Thymus (tissue), 11 donors: ENCODE measurements around the gene BMI1. TPM values are rescaled to one million over a fixed set of nuclear protein-coding genes. Genes with fewer than 3 reads are reported as not detected.
A peak's percentile ranks its signal among the peaks of the same experiment; 100 is the strongest.

ENCODE experiments used
- DNase-seq, 9 donors: peaks; one replicate each; pipeline ENCODE4 v3.0.0-alpha.2; 2013; ENCODE audit warnings: low spot score in 9 of 9, low read depth in 6 of 9, missing footprints in 1 of 9
- H3K27ac ChIP-seq, 2 donors: one replicate each; pipeline ENCODE4 v1.5.1; 2013; ENCODE audit warnings: control low read depth in 1 of 2, low read depth in 1 of 2, low read length in 1 of 2, mild to moderate bottlenecking in 1 of 2, moderate library complexity in 1 of 2
- H3K27me3 ChIP-seq, 2 donors: one replicate each; pipeline ENCODE4 v1.5.1; 2013; ENCODE audit warnings: low read length in 1 of 2; ENCODE audit not compliant: control insufficient read depth in 2 of 2, insufficient read depth in 1 of 2
- H3K36me3 ChIP-seq, 2 donors: one replicate each; pipeline ENCODE4 v1.5.1; 2013; ENCODE audit warnings: low read length in 1 of 2, mild to moderate bottlenecking in 1 of 2, moderate library complexity in 1 of 2; ENCODE audit not compliant: control insufficient read depth in 2 of 2, insufficient read depth in 2 of 2
- H3K4me1 ChIP-seq, 2 donors: one replicate each; pipeline ENCODE4 v1.5.1; 2013; ENCODE audit warnings: low read length in 2 of 2; ENCODE audit not compliant: control insufficient read depth in 2 of 2, insufficient read depth in 2 of 2
- H3K4me3 ChIP-seq, 2 donors: one replicate each; pipeline ENCODE4 v1.5.1; 2013; ENCODE audit warnings: low read length in 2 of 2, control low read depth in 1 of 2, mild to moderate bottlenecking in 1 of 2
- H3K9me3 ChIP-seq, 2 donors: one replicate each; pipeline ENCODE4 v1.5.1; 2013; ENCODE audit warnings: low read length in 1 of 2, mild to moderate bottlenecking in 1 of 2; ENCODE audit not compliant: control insufficient read depth in 2 of 2, insufficient read depth in 1 of 2
- WGBS: extraction: QIAGEN DNeasy Blood & Tissue Kit; methylation state at CpG from one replicate; pipeline ENCODE4 v1.1.7; 2013; 5-methylcytosine and 5-hydroxymethylcytosine counted together
- polyA plus RNA-seq: library from polyadenylated mRNA; stranded (reverse); fragments of 200-250 nt; gene quantifications from one replicate; pipeline ENCODE4 v1.2.3, GENCODE V29; 2013
- total RNA-seq: library from RNA; stranded (reverse); fragments of 120-200 nt; gene quantifications from one replicate; pipeline ENCODE4 v1.2.4, GENCODE V29; 2013
- donor health status: healthy.

The BMI1 gene
- total and polyA plus RNA-seq, 2 donors: 26.2 to 39.8 TPM

DNA sequence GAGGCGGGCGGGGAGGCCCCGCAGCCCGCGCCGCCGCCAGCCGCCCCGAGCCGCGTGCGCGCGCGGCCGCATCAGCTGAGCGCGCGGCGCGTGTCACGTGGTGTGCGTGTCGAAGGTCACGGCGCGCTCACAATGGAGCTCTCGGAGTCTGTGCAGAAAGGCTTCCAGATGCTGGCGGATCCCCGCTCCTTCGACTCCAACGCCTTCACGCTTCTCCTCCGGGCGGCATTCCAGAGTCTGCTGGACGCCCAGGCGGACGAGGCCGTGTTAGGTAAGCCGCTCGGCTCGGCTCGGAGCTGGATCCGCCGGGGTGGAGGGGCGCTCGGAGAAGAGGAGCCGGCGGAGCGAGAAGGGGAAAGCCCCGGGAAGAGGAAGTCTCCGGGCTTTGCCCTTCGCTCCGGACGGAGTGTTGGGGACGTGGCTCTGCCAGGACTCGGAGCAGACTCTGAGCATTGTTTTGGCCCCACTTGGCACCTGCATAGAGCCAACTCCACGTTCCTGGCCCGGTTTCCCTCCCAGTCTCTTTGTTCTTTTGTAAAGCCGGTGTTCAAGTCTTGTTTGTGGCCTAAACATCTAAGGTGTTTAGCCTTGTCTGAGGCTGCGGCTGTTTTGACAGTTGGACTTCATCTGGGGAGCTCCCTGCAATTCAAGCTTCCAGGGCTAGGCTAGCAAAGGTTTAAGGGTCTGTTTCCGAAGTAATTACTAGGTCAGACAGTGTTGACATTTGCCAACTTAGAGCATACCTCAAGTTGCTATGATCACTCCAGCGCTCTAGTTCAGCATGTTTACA, 4.4 kb upstream of the BMI1 start, which contains the start of gene COMMD3:
Gene COMMD3 (plus strand): TSS at position 103 of the 790 bp plus-strand sequence. CDS start 30 bp downstream, at position 133.
- Histone ChIP-seq H3K4me3 (peak within 1 kb of the TSS; percentile 94 to 97), H3K27ac (peak within 1 kb of the TSS; percentile 94 to 95), H3K9me3 (no peaks in the 10 kb centered on the region), H3K36me3 (no peaks in the 10 kb centered on the region), H3K4me1 (peaks cover 0 to 8% of the 10 kb centered on the region in 2 donors), H3K27me3 (peaks cover 21 to 34% of the 10 kb centered on the region in 2 donors)
- peak in 5 of 9 donors; percentile 86 to 95 (median 90) for DNase-seq
- under 1% methylated on average over 63 of the region's 63 CpGs for WGBS

DNA sequence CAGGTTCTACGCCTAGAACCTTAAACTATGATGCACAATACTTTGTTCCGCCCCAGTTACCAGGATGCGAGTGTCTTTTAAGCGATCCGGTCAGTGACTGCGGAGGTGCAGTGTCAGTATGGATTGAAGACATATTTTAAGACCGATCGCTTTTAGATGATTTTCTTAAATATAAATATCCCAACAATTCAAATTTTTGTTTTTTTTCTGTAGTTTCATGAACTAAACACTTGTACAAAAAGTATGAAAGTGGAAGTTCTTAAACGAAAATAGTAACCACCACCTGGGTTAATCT, 3.9 kb upstream of the BMI1 start:
- 7% methylated on average over 9 of the region's 9 CpGs for WGBS
- H3K9me3 ChIP-seq: peaks cover 0 to 2% of the 10 kb centered on the region in 2 donors
- DNase-seq: no peak
- H3K27ac ChIP-seq: peak overlapping the region; percentile 94 to 95
- peak overlapping the region; percentile 94 to 97 for H3K4me3 ChIP-seq
- peaks cover 23 to 37% of the 10 kb centered on the region in 2 donors for H3K27me3 ChIP-seq
- H3K36me3 ChIP-seq: no peaks in the 10 kb centered on the region
- H3K4me1 ChIP-seq: peaks cover under 1 to 10% of the 10 kb centered on the region in 2 donors

DNA sequence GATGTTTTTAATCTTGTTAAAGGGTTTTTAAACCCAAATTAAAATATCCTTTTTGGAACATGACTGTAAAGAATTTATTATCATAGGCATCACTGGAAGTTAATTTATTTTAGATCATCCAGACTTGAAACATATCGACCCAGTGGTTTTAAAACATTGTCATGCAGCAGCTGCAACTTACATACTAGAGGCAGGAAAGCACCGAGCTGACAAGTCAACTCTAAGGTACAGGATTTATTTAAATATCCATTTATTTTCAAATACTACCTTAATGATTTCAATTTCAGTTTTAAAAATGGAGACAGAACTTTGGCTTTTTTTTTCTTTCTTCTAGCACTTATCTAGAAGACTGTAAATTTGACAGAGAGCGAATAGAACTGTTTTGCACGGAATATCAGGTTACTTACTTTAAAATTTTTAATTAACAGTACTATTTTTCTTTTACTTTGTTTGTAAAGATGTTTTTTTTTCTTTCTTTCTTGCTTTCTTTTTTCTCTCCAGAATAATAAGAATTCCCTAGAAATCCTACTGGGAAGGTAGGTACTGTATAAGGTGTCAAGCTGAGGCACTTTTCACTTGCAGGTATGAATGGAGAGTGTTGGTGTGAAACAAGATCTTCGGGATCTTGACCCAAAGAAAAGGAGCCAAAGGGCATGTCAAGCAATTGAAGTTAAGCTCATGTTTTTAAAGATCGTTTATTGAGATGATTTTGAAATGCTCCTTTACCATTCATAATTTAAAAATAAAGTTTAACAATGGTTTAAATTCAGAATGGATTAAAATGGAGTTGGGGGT, 2.9 kb upstream of the BMI1 start:
- 94% methylated on average over 6 of the region's 6 CpGs for WGBS

DNA sequence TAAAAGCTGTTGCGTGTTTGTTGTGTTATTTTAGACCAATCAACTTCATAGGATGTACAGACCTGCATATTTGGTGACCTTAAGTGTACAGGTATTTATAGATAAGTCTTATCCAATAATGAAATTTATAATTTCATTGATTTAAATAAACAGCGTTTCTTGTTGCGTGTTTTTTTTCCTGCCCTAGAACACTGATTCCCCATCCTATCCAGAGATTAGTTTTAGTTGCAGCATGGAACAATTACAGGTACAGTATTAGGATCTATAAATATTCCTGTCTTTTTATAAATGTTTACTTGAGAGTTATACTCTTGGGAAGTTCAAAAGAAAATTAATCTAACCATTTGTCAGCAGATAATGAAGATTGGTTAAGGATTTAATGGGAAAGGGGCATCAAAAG, 2.1 kb upstream of the BMI1 start:
- no peaks in the 10 kb centered on the region for H3K36me3 ChIP-seq
- no peak overlapping the region for H3K27ac ChIP-seq
- peaks cover 6 to 13% of the 10 kb centered on the region in 2 donors for H3K4me1 ChIP-seq
- H3K27me3 ChIP-seq: peaks cover 41 to 54% of the 10 kb centered on the region in 2 donors
- no peak overlapping the region for H3K4me3 ChIP-seq
- no peak for DNase-seq
- H3K9me3 ChIP-seq: peaks cover 0 to 3% of the 10 kb centered on the region in 2 donors
- over 99% methylated on average over 3 of the region's 3 CpGs for WGBS

More for the DNA sequence above, 2.9 kb upstream of the BMI1 start:
- DNase-seq: peak in 1 of 9 donors; percentile 25
- peaks cover 0 to 3% of the 10 kb centered on the region in 2 donors for H3K9me3 ChIP-seq
- H3K27me3 ChIP-seq: peaks cover 33 to 46% of the 10 kb centered on the region in 2 donors
- no peak overlapping the region for H3K4me3 ChIP-seq
- no peaks in the 10 kb centered on the region for H3K36me3 ChIP-seq
- no peak overlapping the region for H3K27ac ChIP-seq
- H3K4me1 ChIP-seq: peaks cover 6 to 13% of the 10 kb centered on the region in 2 donors

DNA sequence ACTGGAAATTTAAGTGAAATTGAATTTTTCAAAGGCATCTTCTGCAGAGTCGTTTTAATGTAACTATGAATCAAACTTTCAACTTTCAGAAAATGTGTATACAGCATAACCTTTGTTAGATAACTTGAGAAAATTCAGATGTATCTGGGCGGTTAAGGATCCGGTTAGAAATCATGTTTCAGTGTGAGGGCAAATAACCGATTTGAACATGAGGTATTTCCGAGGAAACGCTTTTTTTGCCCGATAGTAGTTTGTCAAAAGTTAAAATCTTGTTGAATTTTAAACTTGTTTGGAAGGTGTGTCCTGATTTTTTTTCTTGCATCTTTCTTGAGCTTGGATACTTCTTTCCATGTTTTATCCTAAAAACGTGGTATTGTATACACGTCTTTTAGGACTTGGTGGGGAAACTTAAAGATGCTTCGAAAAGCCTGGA, 1.3 kb upstream of the BMI1 start:
- no peaks in the 10 kb centered on the region for H3K36me3 ChIP-seq
- 74% methylated on average over 10 of the region's 10 CpGs for WGBS
- peak in 2 of 9 donors; percentile 25 to 50 for DNase-seq
- H3K4me1 ChIP-seq: peaks cover 10 to 17% of the 10 kb centered on the region in 2 donors
- no peak overlapping the region for H3K27ac ChIP-seq
- H3K27me3 ChIP-seq: peaks cover 49 to 62% of the 10 kb centered on the region in 2 donors
- peaks cover 0 to 3% of the 10 kb centered on the region in 2 donors for H3K9me3 ChIP-seq
- peak overlapping the region in 1 of 2 donors; percentile 97 for H3K4me3 ChIP-seq

DNA sequence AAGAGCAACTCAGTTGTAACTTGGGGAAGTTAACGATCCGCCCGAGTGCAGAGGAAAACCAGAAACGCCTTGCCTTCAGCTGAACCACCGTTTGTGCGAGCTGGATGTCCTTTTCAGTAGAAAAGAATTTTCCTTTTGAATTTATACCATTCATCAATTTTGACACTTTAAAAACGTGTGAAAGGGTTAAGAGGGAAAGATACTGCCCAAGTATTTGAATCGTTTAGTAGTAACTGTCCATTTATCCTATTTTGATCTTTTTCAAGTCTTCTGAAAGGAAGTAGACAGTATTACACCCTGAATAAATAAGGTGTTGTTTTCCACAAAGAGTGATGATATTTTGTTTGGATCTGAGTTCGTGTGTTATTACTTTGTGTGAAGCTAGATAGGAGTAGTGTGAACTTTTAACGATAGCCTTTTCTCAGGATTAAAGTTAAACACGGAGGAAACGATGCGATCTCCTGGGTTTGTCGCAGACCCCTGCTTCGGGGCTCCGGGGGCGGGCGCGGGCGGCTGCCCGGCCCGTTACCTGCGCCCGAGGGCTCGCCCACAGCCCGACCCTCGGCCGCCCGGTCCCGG, 830 bp upstream of the BMI1 start:
- Histone ChIP-seq H3K27me3 (peaks cover 53 to 67% of the 10 kb centered on the region in 2 donors), H3K4me3 (peak overlapping the region; percentile 30 to 97), H3K27ac (peak overlapping the region in 1 of 2 donors; percentile 79), H3K4me1 (peaks cover 15 to 22% of the 10 kb centered on the region in 2 donors), H3K36me3 (no peaks in the 10 kb centered on the region), H3K9me3 (peaks cover 0 to 3% of the 10 kb centered on the region in 2 donors)
- whole genome bisulfite sequencing: 3% methylated on average over 30 of the region's 30 CpGs
- peak in 3 of 9 donors; percentile 34 to 74 (median 47) for DNase-seq

DNA sequence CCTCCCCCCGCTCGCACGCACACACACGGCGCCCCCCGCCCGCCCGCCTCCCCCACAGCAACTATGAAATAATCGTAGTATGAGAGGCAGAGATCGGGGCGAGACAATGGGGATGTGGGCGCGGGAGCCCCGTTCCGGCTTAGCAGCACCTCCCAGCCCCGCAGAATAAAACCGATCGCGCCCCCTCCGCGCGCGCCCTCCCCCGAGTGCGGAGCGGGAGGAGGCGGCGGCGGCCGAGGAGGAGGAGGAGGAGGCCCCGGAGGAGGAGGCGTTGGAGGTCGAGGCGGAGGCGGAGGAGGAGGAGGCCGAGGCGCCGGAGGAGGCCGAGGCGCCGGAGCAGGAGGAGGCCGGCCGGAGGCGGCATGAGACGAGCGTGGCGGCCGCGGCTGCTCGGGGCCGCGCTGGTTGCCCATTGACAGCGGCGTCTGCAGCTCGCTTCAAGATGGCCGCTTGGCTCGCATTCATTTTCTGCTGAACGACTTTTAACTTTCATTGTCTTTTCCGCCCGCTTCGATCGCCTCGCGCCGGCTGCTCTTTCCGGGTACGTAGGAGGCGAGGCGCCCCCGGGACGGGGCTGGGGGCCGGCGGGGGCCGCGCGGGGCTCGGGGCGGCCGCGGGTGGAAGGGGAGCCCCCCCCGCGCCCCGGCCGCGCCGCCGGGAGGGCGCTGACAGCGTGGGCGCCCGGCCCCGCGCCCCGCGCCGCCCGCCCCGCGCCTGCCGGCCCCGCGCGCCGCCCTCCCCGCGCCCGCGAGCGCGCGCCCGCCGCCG, 441 bp downstream of the BMI1 start:
- H3K9me3 ChIP-seq: peaks cover 0 to 3% of the 10 kb centered on the region in 2 donors
- H3K27ac ChIP-seq: peak overlapping the region; percentile 58 to 87
- whole genome bisulfite sequencing: 1% methylated on average over 102 of the region's 114 CpGs
- H3K4me3 ChIP-seq: peak overlapping the region; percentile 69 to 97
- H3K36me3 ChIP-seq: no peaks in the 10 kb centered on the region
- H3K4me1 ChIP-seq: peaks cover 17 to 24% of the 10 kb centered on the region in 2 donors
- peaks cover 53 to 68% of the 10 kb centered on the region in 2 donors for H3K27me3 ChIP-seq
- peak in 3 of 9 donors; percentile 43 to 85 (median 62) for DNase-seq

DNA sequence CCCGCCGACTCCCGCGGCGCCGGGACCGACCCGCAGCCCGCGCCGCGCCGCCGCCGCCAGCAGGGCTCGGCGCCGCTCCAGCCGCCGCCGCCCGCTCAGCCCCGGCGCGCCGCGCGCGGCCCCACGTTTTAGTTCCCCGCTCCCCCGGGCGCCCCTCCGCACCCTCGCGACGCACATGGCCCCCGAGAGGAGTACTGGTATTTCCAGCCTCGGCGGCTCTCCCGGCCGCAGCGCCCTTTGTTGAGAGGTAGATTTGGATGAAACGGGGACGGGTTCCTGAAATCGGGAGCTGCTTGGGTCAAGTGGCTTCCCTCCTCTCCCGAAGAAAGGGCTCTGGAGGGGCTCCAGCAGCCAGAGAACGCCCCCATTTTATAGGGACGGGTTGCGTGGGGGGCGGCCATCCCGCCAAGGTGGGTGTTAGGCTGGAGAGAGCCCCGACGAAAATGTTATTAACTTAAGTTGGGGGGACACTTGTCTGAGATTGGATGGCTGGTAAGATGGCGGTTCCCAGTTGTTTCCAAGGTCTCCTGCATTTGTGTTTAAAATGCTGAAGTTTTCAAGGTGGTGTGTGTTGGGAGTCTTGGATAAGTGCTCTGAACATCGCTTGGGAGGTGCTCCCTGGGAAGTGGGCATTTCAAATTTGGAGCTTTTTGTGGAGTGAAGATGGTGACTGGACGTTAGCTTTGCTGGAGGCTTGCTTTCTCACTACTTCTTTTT, 1.2 kb downstream of the BMI1 start:
- 2% methylated on average over 51 of the region's 57 CpGs for WGBS
- Histone ChIP-seq H3K36me3 (no peaks in the 10 kb centered on the region), H3K9me3 (peaks cover 0 to 3% of the 10 kb centered on the region in 2 donors), H3K27ac (no peak overlapping the region), H3K27me3 (peaks cover 53 to 68% of the 10 kb centered on the region in 2 donors), H3K4me3 (peak overlapping the region; percentile 50 to 97), H3K4me1 (peaks cover 17 to 24% of the 10 kb centered on the region in 2 donors)
- DNase-seq: peak in 2 of 9 donors; percentile 35 to 68
